NCI-H1417 treated with DMSO at 0.1 percent for 48 hours (cell line): Measurements from ENCODE around the gene TALDO1.
A peak's percentile ranks its signal among the peaks of the same experiment; 100 is the strongest.

Experiments used
- DNase-seq: peaks from one replicate; lab custom pipeline; 2025; lab: John Stamatoyannopoulos, UW

Gene TALDO1

GRCh38 chr11:747158-748006, at the start of gene TALDO1:
Gene TALDO1, plus strand, starts transcription at chr11:747464. Its CDS starts 18 bp downstream, at chr11:747482.
- DNase-seq = peak; percentile 39

GRCh38 chr11:697811-698311, 49.4 kb upstream of the TALDO1 start:
- DNase-seq = no peak

- no peak for DNase-seq
Measured at GRCh38 chr11:698493-699115, 48.7 kb upstream of the TALDO1 start.

GRCh38 chr11:699116-699508, 48.2 kb upstream of the TALDO1 start:
- DNase-seq = no peak

- DNase-seq = no peak
Measured at GRCh38 chr11:699753-700152, 47.5 kb upstream of the TALDO1 start.

- DNase-seq = no peak
Measured at GRCh38 chr11:701741-702461, 45.4 kb upstream of the TALDO1 start.

GRCh38 chr11:702462-703461, 44.5 kb upstream of the TALDO1 start:
- no peak for DNase-seq

GRCh38 chr11:703506-703905, 43.8 kb upstream of the TALDO1 start:
- no peak for DNase-seq

GRCh38 chr11:704228-704674, 43.0 kb upstream of the TALDO1 start:
- no peak for DNase-seq

GRCh38 chr11:704781-705645, 42.3 kb upstream of the TALDO1 start:
- DNase-seq = no peak

- DNase-seq = no peak
Measured at GRCh38 chr11:705646-706438, 41.4 kb upstream of the TALDO1 start, which contains the start of gene EPS8L2. Gene EPS8L2, plus strand, starts transcription at chr11:706231. Its CDS starts 3,177 bp downstream, at chr11:709408.

GRCh38 chr11:706439-706956, 40.8 kb upstream of the TALDO1 start:
- no peak for DNase-seq

- no peak for DNase-seq
Measured at GRCh38 chr11:706957-707816, 40.1 kb upstream of the TALDO1 start.

GRCh38 chr11:707817-708420, 39.3 kb upstream of the TALDO1 start:
- no peak for DNase-seq

- no peak for DNase-seq
Measured at GRCh38 chr11:708511-708910, 38.8 kb upstream of the TALDO1 start.

GRCh38 chr11:709109-709997, 37.9 kb upstream of the TALDO1 start:
- DNase-seq = no peak

- no peak for DNase-seq
Measured at GRCh38 chr11:714436-714835, 32.8 kb upstream of the TALDO1 start.
